ENCODE measurements around the gene STK10.
"Not testable (repeated sequence)": the region's sequence is repeated elsewhere in the genome, so short reads cannot be mapped to it uniquely, and the experiment has no call there.

The STK10 gene

GRCh38 chr5:172159016-172159415, 29.0 kb downstream of the STK10 start:
- Histone ChIP-seq H3K27ac (no peak overlapping the region), H3K9ac (no peak overlapping the region), H3K79me2 (ENCODE audit: insufficient read depth, low read depth) (no peaks in the 10 kb centered on the region), H3K4me3 (IDR thresholded peaks at IDR 0.05; ENCODE audit: insufficient read depth, low read depth, low read length) (no peak overlapping the region), H4K20me1 (ENCODE audit: insufficient read depth) (no peaks in the 10 kb centered on the region), H2AFZ (ENCODE audit: low read depth) (no peak overlapping the region), H3K27me3 (ENCODE audit: insufficient read depth, low read depth) (no peaks in the 10 kb centered on the region), H3K4me2 (no peak overlapping the region), H3K36me3 (ENCODE audit: insufficient read depth) (no peaks in the 10 kb centered on the region), H3K4me1 (ENCODE audit: low read depth, poor library complexity, severe bottlenecking) (peaks cover 16% of the 10 kb centered on the region)
- TF ChIP-seq CTCF (conservative IDR thresholded peaks at IDR 0.05; ENCODE audit: low read depth, low read length) = no peak

- Histone ChIP-seq H4K20me1 (ENCODE audit: insufficient read depth) (no peaks in the 10 kb centered on the region), H2AFZ (ENCODE audit: low read depth) (no peak overlapping the region), H3K79me2 (ENCODE audit: insufficient read depth, low read depth) (no peaks in the 10 kb centered on the region), H3K27me3 (ENCODE audit: insufficient read depth, low read depth) (no peaks in the 10 kb centered on the region), H3K27ac (no peak overlapping the region), H3K4me3 (IDR thresholded peaks at IDR 0.05; ENCODE audit: insufficient read depth, low read depth, low read length) (no peak overlapping the region), H3K4me1 (ENCODE audit: low read depth, poor library complexity, severe bottlenecking) (peaks cover 20% of the 10 kb centered on the region), H3K36me3 (ENCODE audit: insufficient read depth) (no peaks in the 10 kb centered on the region), H3K4me2 (no peak overlapping the region), H3K9ac (no peak overlapping the region)
- TF ChIP-seq CTCF (conservative IDR thresholded peaks at IDR 0.05; ENCODE audit: low read depth, low read length) = no peak
These were observed 31.5 kb downstream of the STK10 start for GRCh38 chr5:172156541-172156994.

GRCh38 chr5:172155101-172155500, 32.9 kb downstream of the STK10 start:
- H3K4me1 ChIP-seq (ENCODE audit: low read depth, poor library complexity, severe bottlenecking) = peaks cover 20% of the 10 kb centered on the region

GRCh38 chr5:172153695-172154094, 34.3 kb downstream of the STK10 start:
- Histone ChIP-seq H3K4me3 (IDR thresholded peaks at IDR 0.05; ENCODE audit: insufficient read depth, low read depth, low read length) (no peak overlapping the region), H3K36me3 (ENCODE audit: insufficient read depth) (no peaks in the 10 kb centered on the region), H3K27me3 (ENCODE audit: insufficient read depth, low read depth) (no peaks in the 10 kb centered on the region), H3K9ac (no peak overlapping the region), H3K4me1 (ENCODE audit: low read depth, poor library complexity, severe bottlenecking) (peaks cover 20% of the 10 kb centered on the region), H3K79me2 (ENCODE audit: insufficient read depth, low read depth) (no peaks in the 10 kb centered on the region), H2AFZ (ENCODE audit: low read depth) (no peak overlapping the region), H3K4me2 (no peak overlapping the region), H3K27ac (no peak overlapping the region), H4K20me1 (ENCODE audit: insufficient read depth) (no peaks in the 10 kb centered on the region)
- TF ChIP-seq CTCF (conservative IDR thresholded peaks at IDR 0.05; ENCODE audit: low read depth, low read length) = no peak

More at GRCh38 chr5:172155101-172155500, 32.9 kb downstream of the STK10 start:
- H3K27ac ChIP-seq; H3K9ac ChIP-seq; H3K27me3 ChIP-seq (ENCODE audit: insufficient read depth, low read depth); H3K4me2 ChIP-seq; H3K79me2 ChIP-seq (ENCODE audit: insufficient read depth, low read depth); H4K20me1 ChIP-seq (ENCODE audit: insufficient read depth); H3K4me3 ChIP-seq (IDR thresholded peaks at IDR 0.05; ENCODE audit: insufficient read depth, low read depth, low read length); H2AFZ ChIP-seq (ENCODE audit: low read depth); H3K36me3 ChIP-seq (ENCODE audit: insufficient read depth): not testable (repeated sequence)

- no peaks in the 10 kb centered on the region for H3K79me2 ChIP-seq (ENCODE audit: insufficient read depth, low read depth)
These were observed 36.3 kb downstream of the STK10 start for GRCh38 chr5:172151661-172152210.

More at GRCh38 chr5:172151661-172152210, 36.3 kb downstream of the STK10 start:
- H3K4me3 ChIP-seq (IDR thresholded peaks at IDR 0.05; ENCODE audit: insufficient read depth, low read depth, low read length) = no peak overlapping the region
- H3K27me3 ChIP-seq (ENCODE audit: insufficient read depth, low read depth) = no peaks in the 10 kb centered on the region
- no peak for TF ChIP-seq CTCF (conservative IDR thresholded peaks at IDR 0.05; ENCODE audit: low read depth, low read length)
- H3K36me3 ChIP-seq (ENCODE audit: insufficient read depth) = no peaks in the 10 kb centered on the region
- H2AFZ ChIP-seq (ENCODE audit: low read depth) = no peak overlapping the region
- H4K20me1 ChIP-seq (ENCODE audit: insufficient read depth) = no peaks in the 10 kb centered on the region
- no peak overlapping the region for H3K9ac ChIP-seq
- H3K4me1 ChIP-seq (ENCODE audit: low read depth, poor library complexity, severe bottlenecking) = peaks cover 20% of the 10 kb centered on the region
- no peak overlapping the region for H3K4me2 ChIP-seq
- H3K27ac ChIP-seq = no peak overlapping the region

Data from KMS-11 (cell line).